Dermis microvascular lymphatic vessel endothelial cell (primary cell): ENCODE measurements around the gene ARHGEF17. TPM values are rescaled to one million over a fixed set of nuclear protein-coding genes. Genes with fewer than 3 reads are reported as not detected.
A peak's percentile ranks its signal among the peaks of the same experiment; 100 is the strongest.

ENCODE experiments used
- DNase-seq, 2 donors: peaks; one replicate each; pipeline versions ENCODE4 v3.0.0 to v3.0.0-alpha.2; 2010; ENCODE audit warnings: low read depth in 2 of 2
- total RNA-seq: library from RNA; depleted of rRNA; stranded (reverse); fragments of >200 nt; gene quantifications from 2 replicates; pipeline ENCODE4 v1.2.1, GENCODE V29; 2014

Gene ARHGEF17
- total RNA-seq, 1 donor from 2014 or later = 29.8 TPM

- DNase-seq = peak in 1 of 2 donors; percentile 32
Measured at GRCh38 chr11:73314117-73314961, 6.3 kb downstream of the ARHGEF17 start.

GRCh38 chr11:73315293-73316020, 7.4 kb downstream of the ARHGEF17 start:
- DNase-seq = no peak

DNA sequence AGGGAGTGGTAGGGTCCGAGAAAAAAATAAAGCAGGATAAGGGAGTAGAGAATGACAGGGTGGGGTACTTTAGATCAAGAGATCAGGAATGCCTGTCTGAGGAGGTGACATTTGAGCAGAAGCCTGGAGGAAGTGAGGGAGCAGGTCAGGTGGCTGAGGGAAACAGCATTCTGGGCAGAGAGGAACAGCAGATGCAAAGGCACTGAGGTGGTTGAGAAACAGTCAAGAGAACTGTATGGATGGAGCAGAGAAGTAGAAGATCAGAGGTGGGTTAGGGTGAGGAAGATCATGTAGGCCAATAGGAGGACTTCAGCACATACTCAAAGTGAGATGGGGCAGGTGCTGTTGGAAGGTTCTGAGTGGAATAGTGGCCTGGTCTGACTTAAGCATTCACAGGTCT, 8.3 kb downstream of the ARHGEF17 start:
- DNase-seq = no peak

- DNase-seq = no peak
Measured at GRCh38 chr11:73317373-73317772, 9.3 kb downstream of the ARHGEF17 start.

- no peak for DNase-seq
Measured at GRCh38 chr11:73317803-73318202, 9.7 kb downstream of the ARHGEF17 start.

GRCh38 chr11:73318501-73319011, 10.5 kb downstream of the ARHGEF17 start:
- DNase-seq = no peak

GRCh38 chr11:73320763-73321603, 12.9 kb downstream of the ARHGEF17 start:
- DNase-seq = peak in 1 of 2 donors; percentile 40

DNA sequence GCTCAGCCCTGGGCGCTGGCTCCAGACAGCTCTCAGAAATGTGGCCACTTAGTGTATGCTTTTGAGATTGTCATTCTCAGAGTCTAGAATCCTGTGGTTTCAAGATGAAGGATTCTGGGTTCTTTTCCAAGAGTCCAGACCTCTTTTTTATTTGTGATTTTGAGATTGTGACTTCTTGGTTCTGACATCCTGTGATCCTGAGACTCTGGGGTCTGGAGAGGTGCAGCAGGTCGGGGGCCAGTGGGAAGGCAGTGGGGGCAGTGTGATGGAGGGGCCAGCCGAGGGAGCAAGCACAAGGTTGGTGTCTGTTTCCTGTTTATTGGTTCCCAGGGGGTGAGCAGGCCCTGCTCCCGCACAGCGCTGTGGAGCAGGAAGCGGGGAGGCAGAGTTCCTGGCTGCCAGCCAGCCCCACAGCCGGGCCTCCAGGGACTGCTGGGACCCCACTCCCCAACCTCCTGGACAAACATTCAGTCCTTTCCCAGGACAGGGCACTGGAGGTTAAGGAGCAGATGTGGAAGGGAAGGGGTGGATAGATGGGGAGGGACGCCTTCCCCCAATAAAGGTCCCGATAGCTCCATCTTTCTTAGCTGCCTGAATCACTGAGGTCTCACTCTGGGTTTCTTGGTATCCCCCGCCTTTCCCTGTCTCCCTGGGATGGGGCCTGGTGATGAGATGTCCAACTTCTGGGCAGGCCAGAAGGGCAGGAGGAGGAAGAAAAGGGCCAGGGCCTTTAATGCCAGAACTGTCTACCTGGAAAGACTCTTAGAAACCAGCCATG, 13.7 kb downstream of the ARHGEF17 start:
- DNase-seq = peak; percentile 79 to 98

DNA sequence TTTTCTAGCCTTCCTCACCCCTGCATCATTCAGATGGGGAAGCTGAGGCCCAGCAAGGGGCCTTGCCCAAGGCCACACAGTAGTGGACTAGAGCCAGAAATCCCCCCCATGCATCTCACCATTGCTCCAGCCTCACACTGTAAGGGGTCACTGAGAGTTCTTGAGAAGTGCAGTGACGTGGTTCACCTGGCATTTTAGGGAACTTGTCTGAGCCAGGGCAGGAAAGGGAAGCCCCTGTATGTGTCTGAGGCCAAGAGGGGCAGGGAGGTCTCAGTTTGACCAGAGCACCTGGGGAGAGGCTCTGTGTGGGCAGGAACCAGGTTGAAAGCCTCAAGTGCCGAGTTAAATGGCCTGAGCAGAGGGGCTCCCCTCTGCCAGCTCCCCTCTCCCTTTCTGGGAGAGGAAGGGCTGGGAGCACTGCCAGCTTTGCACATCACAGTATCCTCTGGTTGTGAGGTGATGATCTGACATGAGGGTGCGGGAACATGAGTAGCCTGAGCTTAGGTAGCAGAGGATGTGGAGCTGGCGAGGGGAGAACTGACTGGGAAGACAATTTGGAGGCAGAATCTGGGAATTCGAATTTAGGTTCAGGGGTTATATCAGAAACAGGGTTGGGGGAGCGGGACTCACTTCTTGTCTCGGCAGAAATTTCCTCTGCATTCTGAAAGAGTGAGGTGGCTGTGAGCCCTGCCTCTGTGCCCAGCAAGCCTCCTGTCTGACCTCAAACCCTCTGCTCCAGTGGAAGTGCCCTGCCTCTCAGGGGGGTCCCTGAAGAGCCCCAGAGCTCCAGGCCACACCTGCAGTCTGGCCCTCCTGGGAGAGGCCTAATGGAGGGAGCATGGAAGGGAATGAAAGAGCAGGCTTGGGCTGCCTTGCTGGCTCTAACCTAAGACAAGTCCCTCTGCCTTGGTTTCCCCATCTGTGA, 14.6 kb downstream of the ARHGEF17 start:
- peak in 1 of 2 donors; percentile 70 for DNase-seq

DNA sequence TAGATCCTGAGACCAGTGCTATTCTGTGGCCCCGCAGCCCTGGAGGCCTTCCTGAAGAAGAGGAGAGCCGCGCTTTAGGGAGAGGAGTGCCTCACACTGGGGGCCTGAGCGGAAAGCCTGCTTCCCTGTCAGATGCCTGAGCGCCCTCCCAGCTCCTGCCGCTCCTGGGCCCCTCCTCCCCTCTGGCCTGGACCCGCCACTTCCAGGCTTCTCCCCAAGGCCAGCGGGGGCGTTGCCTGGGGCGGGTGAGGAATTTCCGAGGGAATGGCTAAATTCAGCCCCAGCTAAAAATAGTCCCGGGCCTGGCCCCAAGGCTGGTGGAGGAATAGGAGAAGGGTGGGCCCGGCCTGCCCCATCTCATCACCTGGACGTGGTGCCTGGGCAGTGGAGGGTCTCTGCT, 15.4 kb downstream of the ARHGEF17 start:
- DNase-seq = peak in 1 of 2 donors; percentile 75

DNA sequence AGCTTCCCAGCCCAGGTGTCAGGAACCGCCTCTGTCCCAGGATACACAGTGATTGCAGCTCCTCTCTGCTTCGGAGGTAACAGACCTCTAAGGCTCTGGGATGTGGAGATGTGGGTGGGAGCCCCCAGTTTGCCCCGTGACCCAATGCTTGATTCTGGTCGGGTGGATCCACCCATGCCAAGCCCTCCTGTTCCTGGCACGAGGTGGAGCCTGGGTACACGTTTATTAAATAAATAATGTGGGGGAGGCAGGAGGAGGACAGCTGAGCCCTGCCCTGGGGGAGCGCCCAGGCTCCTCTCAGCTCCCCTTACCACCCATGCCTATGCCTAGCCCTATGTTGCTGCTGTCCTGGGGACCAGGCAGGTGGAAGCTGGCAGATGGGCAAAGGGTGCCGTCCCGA, 16.0 kb downstream of the ARHGEF17 start:
- DNase-seq = no peak

- DNase-seq = no peak
Measured at GRCh38 chr11:73324665-73325035, 16.6 kb downstream of the ARHGEF17 start.

- DNase-seq = no peak
Measured at GRCh38 chr11:73325036-73325981, 17.2 kb downstream of the ARHGEF17 start.

- DNase-seq = peak in 1 of 2 donors; percentile 51
Measured at GRCh38 chr11:73326929-73327811, 19.1 kb downstream of the ARHGEF17 start.

DNA sequence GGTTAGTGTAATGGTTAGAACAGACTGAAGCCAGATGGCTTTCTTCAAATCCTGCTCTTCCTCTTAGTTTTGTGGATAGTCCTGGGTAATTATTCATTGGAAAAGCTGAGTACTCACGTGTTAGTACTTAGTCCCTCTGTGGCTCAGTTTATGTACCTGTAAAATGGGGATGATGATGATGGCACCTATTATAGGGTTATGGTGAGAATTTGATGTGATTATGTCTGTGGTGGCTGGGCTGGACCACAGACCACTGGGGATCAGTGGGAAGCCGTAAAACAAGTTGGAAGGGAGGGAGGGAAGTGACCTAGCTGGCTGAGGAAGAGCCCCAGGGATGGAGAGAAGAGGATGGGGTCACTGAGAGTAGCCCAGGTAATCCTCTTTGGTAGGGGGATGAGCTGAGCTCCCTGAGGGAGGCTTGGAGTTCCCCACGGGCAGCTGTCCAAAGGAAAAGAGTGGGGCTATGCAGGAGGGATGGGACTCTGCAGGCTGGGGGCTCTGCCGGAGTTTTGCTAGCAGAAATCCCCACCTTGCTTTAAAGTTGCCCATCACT, 19.8 kb downstream of the ARHGEF17 start:
- no peak for DNase-seq

DNA sequence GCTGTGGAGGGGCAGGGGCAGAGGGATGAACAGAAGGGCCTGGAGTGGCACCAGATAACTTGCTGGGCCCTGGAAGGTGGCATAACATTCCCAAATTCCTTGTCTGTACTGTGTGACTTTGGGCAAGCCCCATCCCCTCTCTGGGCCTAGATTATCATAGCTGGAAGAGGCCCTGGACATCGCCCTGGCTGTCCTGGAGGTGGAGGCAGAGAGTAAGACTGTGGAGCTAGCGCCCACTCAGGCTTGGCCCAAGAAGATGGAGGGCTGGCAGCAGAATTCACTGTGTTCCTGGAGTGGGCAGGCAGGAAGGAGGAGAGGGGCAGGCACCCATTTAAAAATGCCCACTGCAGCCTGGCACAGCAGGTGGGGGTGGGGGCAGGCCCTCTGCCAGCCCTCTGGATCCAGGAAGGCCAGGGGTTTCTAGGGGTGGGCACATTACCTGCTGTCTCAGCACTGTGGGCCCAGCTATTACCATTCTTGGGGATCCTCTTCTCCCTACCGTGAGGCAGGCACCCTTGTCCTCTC, 22.6 kb downstream of the ARHGEF17 start:
- peak in 1 of 2 donors; percentile 62 for DNase-seq
